ENCODE results near the gene REPS1.

REPS1 gene

GRCh38 chr6:138864343-138864890 lies 123.6 kb downstream of the REPS1 start:
- no peak overlapping the region for H3K4me2 ChIP-seq (ENCODE audit: low read depth, low read length, poor library complexity, severe bottlenecking)
- no peak overlapping the region for H3K9ac ChIP-seq (ENCODE audit: low read depth, low read length, poor library complexity, severe bottlenecking)
- no peaks in the 10 kb centered on the region for H3F3A ChIP-seq (ENCODE audit: low read depth)
- no peaks in the 10 kb centered on the region for H3K4me1 ChIP-seq (ENCODE audit: insufficient read depth, low read length, poor library complexity, severe bottlenecking)
- H2AFZ ChIP-seq (ENCODE audit: low read length), result no peak overlapping the region
- TF ChIP-seq, protein P1, sequence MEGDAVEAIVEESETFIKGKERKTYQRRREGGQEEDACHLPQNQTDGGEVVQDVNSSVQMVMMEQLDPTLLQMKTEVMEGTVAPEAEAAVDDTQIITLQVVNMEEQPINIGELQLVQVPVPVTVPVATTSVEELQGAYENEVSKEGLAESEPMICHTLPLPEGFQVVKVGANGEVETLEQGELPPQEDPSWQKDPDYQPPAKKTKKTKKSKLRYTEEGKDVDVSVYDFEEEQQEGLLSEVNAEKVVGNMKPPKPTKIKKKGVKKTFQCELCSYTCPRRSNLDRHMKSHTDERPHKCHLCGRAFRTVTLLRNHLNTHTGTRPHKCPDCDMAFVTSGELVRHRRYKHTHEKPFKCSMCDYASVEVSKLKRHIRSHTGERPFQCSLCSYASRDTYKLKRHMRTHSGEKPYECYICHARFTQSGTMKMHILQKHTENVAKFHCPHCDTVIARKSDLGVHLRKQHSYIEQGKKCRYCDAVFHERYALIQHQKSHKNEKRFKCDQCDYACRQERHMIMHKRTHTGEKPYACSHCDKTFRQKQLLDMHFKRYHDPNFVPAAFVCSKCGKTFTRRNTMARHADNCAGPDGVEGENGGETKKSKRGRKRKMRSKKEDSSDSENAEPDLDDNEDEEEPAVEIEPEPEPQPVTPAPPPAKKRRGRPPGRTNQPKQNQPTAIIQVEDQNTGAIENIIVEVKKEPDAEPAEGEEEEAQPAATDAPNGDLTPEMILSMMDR (conservative IDR thresholded peaks at IDR 0.05; ENCODE audit: low read length), result no peak
- TF ChIP-seq EZH2phosphoT487 (IDR thresholded peaks at IDR 0.05; ENCODE audit: borderline replicate concordance), result no peak
- no peak overlapping the region for H3K4me3 ChIP-seq (ENCODE audit: low read length, poor library complexity, severe bottlenecking)
- H3K9me3 ChIP-seq (ENCODE audit: insufficient read depth, low read depth, low read length), result no peaks in the 10 kb centered on the region
- no peaks in the 10 kb centered on the region for H3K27me3 ChIP-seq (ENCODE audit: insufficient read depth, low read length, poor library complexity, severe bottlenecking)
- no peaks in the 10 kb centered on the region for H4K20me1 ChIP-seq (ENCODE audit: insufficient read depth, low read length, poor library complexity, severe bottlenecking)
- no peaks in the 10 kb centered on the region for H3K36me3 ChIP-seq (ENCODE audit: insufficient read depth, low read length)
- H3K79me2 ChIP-seq (ENCODE audit: insufficient read depth, low read length), result no peaks in the 10 kb centered on the region
- H3K9me2 ChIP-seq (replicated peaks; ENCODE audit: low read depth, low read length), result no peaks in the 10 kb centered on the region

DNA sequence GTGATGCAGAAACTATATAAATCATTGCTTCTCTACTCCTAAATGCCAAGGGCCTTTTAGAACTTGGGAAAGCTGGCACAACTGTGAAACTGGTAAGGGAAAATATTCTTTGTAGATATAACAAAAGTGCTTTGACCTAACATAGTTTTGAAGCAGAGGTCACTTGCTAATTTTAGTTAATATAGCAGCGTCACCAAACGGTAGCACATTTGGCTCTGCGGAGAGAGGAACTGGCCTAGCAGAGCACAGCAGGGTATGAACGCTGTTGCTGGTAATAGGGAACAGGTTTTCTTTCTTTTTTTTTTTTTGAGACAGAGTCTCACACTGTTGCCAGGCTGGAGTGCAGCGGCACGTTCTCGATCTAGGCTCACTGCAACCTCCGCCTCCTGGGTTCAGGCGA lies 124.7 kb downstream of the REPS1 start:
- no peaks in the 10 kb centered on the region for H3F3A ChIP-seq (ENCODE audit: low read depth)
- H4K20me1 ChIP-seq (ENCODE audit: insufficient read depth, low read length, poor library complexity, severe bottlenecking), result no peaks in the 10 kb centered on the region
- no peaks in the 10 kb centered on the region for H3K36me3 ChIP-seq (ENCODE audit: insufficient read depth, low read length)
- H3K9me3 ChIP-seq (ENCODE audit: insufficient read depth, low read depth, low read length), result no peaks in the 10 kb centered on the region
- no peak overlapping the region for H2AFZ ChIP-seq (ENCODE audit: low read length)
- no peak for TF ChIP-seq EZH2phosphoT487 (IDR thresholded peaks at IDR 0.05; ENCODE audit: borderline replicate concordance)
- TF ChIP-seq, protein P1 (conservative IDR thresholded peaks at IDR 0.05; ENCODE audit: low read length), result no peak
- H3K9ac ChIP-seq (ENCODE audit: low read depth, low read length, poor library complexity, severe bottlenecking), result no peak overlapping the region
- no peaks in the 10 kb centered on the region for H3K4me1 ChIP-seq (ENCODE audit: insufficient read depth, low read length, poor library complexity, severe bottlenecking)
- no peak overlapping the region for H3K4me2 ChIP-seq (ENCODE audit: low read depth, low read length, poor library complexity, severe bottlenecking)
- no peaks in the 10 kb centered on the region for H3K9me2 ChIP-seq (replicated peaks; ENCODE audit: low read depth, low read length)
- no peaks in the 10 kb centered on the region for H3K27me3 ChIP-seq (ENCODE audit: insufficient read depth, low read length, poor library complexity, severe bottlenecking)
- H3K4me3 ChIP-seq (ENCODE audit: low read length, poor library complexity, severe bottlenecking), result no peak overlapping the region
- no peaks in the 10 kb centered on the region for H3K79me2 ChIP-seq (ENCODE audit: insufficient read depth, low read length)

GRCh38 chr6:138862456-138862855 lies 125.6 kb downstream of the REPS1 start:
- no peaks in the 10 kb centered on the region for H3F3A ChIP-seq (ENCODE audit: low read depth)
- no peaks in the 10 kb centered on the region for H3K4me1 ChIP-seq (ENCODE audit: insufficient read depth, low read length, poor library complexity, severe bottlenecking)
- no peaks in the 10 kb centered on the region for H3K36me3 ChIP-seq (ENCODE audit: insufficient read depth, low read length)
- no peak overlapping the region for H3K9ac ChIP-seq (ENCODE audit: low read depth, low read length, poor library complexity, severe bottlenecking)
- H3K79me2 ChIP-seq (ENCODE audit: insufficient read depth, low read length), result no peaks in the 10 kb centered on the region
- H3K4me2 ChIP-seq (ENCODE audit: low read depth, low read length, poor library complexity, severe bottlenecking), result no peak overlapping the region
- H3K9me2 ChIP-seq (replicated peaks; ENCODE audit: low read depth, low read length), result no peaks in the 10 kb centered on the region
- H3K4me3 ChIP-seq (ENCODE audit: low read length, poor library complexity, severe bottlenecking), result no peak overlapping the region
- no peak overlapping the region for H2AFZ ChIP-seq (ENCODE audit: low read length)
- no peaks in the 10 kb centered on the region for H3K27me3 ChIP-seq (ENCODE audit: insufficient read depth, low read length, poor library complexity, severe bottlenecking)
- H4K20me1 ChIP-seq (ENCODE audit: insufficient read depth, low read length, poor library complexity, severe bottlenecking), result no peaks in the 10 kb centered on the region
- TF ChIP-seq, protein P1 (conservative IDR thresholded peaks at IDR 0.05; ENCODE audit: low read length), result no peak
- no peak for TF ChIP-seq EZH2phosphoT487 (IDR thresholded peaks at IDR 0.05; ENCODE audit: borderline replicate concordance)
- no peaks in the 10 kb centered on the region for H3K9me3 ChIP-seq (ENCODE audit: insufficient read depth, low read depth, low read length)

Measured in Loucy (cell line).